H9 (cell line): ENCODE measurements around the gene DMKN. TPM values are rescaled to one million over a fixed set of nuclear protein-coding genes. Genes with fewer than 3 reads are reported as not detected.

ENCODE experiments used
- DNase-seq: peaks from one replicate; pipeline ENCODE4 v3.0.0-alpha.2; 2017
- H2AFZ ChIP-seq: one replicate; pipeline ENCODE4 v1.6.1; 2013; ENCODE audit warnings: mild to moderate bottlenecking, low read length, control low read depth, moderate library complexity
- H2AK5ac ChIP-seq: 2 replicates; pipeline ENCODE4 v1.6.1; 2013; ENCODE audit warnings: low read length, control low read depth, mixed read lengths; ENCODE audit not compliant: insufficient read length
- H2BK120ac ChIP-seq: one replicate; pipeline ENCODE4 v1.6.1; 2013; ENCODE audit warnings: low read depth, mild to moderate bottlenecking, low read length, control low read depth, inconsistent platforms; ENCODE audit not compliant: poor library complexity, severe bottlenecking
- H2BK12ac ChIP-seq: 2 replicates; pipeline ENCODE4 v1.6.1; 2013; ENCODE audit warnings: low read length, control low read depth, mixed read lengths, low read depth; ENCODE audit not compliant: insufficient read length
- H2BK15ac ChIP-seq: 2 replicates; pipeline ENCODE4 v1.6.1; 2013; ENCODE audit warnings: low read depth, low read length, control low read depth
- H2BK20ac ChIP-seq: one replicate; pipeline ENCODE4 v1.6.1; 2013; ENCODE audit warnings: low read depth, mild to moderate bottlenecking, low read length, control low read depth, inconsistent platforms; ENCODE audit not compliant: poor library complexity, severe bottlenecking
- H2BK5ac ChIP-seq: 2 replicates; pipeline ENCODE4 v1.6.1; 2013; ENCODE audit warnings: low read length, control low read depth, mixed read lengths; ENCODE audit not compliant: insufficient read length
- H3K14ac ChIP-seq: 2 replicates; pipeline ENCODE4 v1.6.1; 2013; ENCODE audit warnings: low read length, control low read depth; ENCODE audit not compliant: insufficient read depth
- H3K18ac ChIP-seq: 2 replicates; pipeline ENCODE4 v1.6.1; 2013; ENCODE audit warnings: low read depth, mild to moderate bottlenecking, mixed read lengths, low read length, control low read depth; ENCODE audit not compliant: insufficient read length
- H3K23ac ChIP-seq: 2 replicates; pipeline ENCODE4 v1.6.1; 2013; ENCODE audit warnings: low read length, control low read depth, mixed read lengths, low read depth; ENCODE audit not compliant: insufficient read length
- H3K23me2 ChIP-seq: 2 replicates; pipeline ENCODE4 v1.6.1; 2013; ENCODE audit warnings: low read depth, mild to moderate bottlenecking, mixed read lengths, low read length, control low read depth; ENCODE audit not compliant: insufficient read length, poor library complexity, severe bottlenecking
- H3K27ac ChIP-seq: 2 replicates; pipeline ENCODE4 v1.5.1; 2013; ENCODE audit warnings: low read length, control low read depth, mixed read lengths, low read depth; ENCODE audit not compliant: insufficient read length
- H3K27me3 ChIP-seq: 2 replicates; pipeline ENCODE4 v1.6.1; 2013; ENCODE audit warnings: low read length, control low read depth, inconsistent platforms; ENCODE audit not compliant: insufficient read depth
- H3K4ac ChIP-seq: 2 replicates; pipeline ENCODE4 v1.6.1; 2013; ENCODE audit warnings: low read depth, mild to moderate bottlenecking, control low read depth, inconsistent platforms, low read length, moderate library complexity
- H3K4me1 ChIP-seq: 2 replicates; pipeline ENCODE4 v1.6.1; 2013; ENCODE audit warnings: low read length, control low read depth, inconsistent platforms; ENCODE audit not compliant: insufficient read depth
- H3K4me2 ChIP-seq: 2 replicates; pipeline ENCODE4 v1.6.1; 2013; ENCODE audit warnings: low read length, control low read depth, mixed read lengths; ENCODE audit not compliant: insufficient read length, insufficient read depth
- H3K56ac ChIP-seq: 2 replicates; pipeline ENCODE4 v1.6.1; 2013; ENCODE audit warnings: low read depth, mild to moderate bottlenecking, mixed read lengths, low read length, control low read depth; ENCODE audit not compliant: insufficient read length
- H3K79me1 ChIP-seq: 2 replicates; pipeline ENCODE4 v1.6.1; 2013; ENCODE audit warnings: low read depth, mild to moderate bottlenecking, moderate library complexity, low read length, control low read depth, inconsistent platforms; ENCODE audit not compliant: insufficient read depth, poor library complexity, severe bottlenecking
- H3K79me2 ChIP-seq: 2 replicates; pipeline ENCODE4 v1.6.1; 2013; ENCODE audit warnings: low read length, control low read depth, inconsistent platforms; ENCODE audit not compliant: insufficient read depth
- H3K9ac ChIP-seq: 2 replicates; pipeline ENCODE4 v1.6.1; 2013; ENCODE audit warnings: low read length, control low read depth, mixed read lengths; ENCODE audit not compliant: insufficient read length; ENCODE audit errors: extremely low read depth
- H3K9me3 ChIP-seq: one replicate; pipeline ENCODE4 v1.6.1; 2013; ENCODE audit warnings: low read depth, low read length, inconsistent platforms; ENCODE audit not compliant: control insufficient read depth
- H3T11ph ChIP-seq: one replicate; pipeline ENCODE4 v1.6.1; 2013; ENCODE audit warnings: mild to moderate bottlenecking, low read length, control low read depth, inconsistent platforms
- H4K20me1 ChIP-seq: one replicate; pipeline ENCODE4 v1.6.1; 2013; ENCODE audit not compliant: control insufficient read depth, insufficient read length, insufficient read depth
- H4K5ac ChIP-seq: 2 replicates; pipeline ENCODE4 v1.6.1; 2013; ENCODE audit warnings: low read depth, mild to moderate bottlenecking, mixed read lengths, low read length, control low read depth; ENCODE audit not compliant: insufficient read length
- H4K8ac ChIP-seq: replicated peaks from 2 replicates; pipeline ENCODE4 v1.6.1; 2013; ENCODE audit warnings: low read length, control low read depth, mixed read lengths, low read depth; ENCODE audit not compliant: insufficient read length
- H4K91ac ChIP-seq: 2 replicates; pipeline ENCODE4 v1.6.1; 2013; ENCODE audit warnings: low read depth, mild to moderate bottlenecking, moderate library complexity, mixed read lengths, low read length, control low read depth; ENCODE audit not compliant: insufficient read length
- H3K27ac Mint-ChIP-seq, 3 experiments: 2 replicates in 2 of 3; 3 replicates in 1 of 3; pipeline ENCODE4 v1.8.0; 2020 to 2021; ENCODE audit warnings: mixed read lengths in 3 of 3, mild to moderate bottlenecking in 1 of 3, moderate library complexity in 1 of 3
- H3K27me3 Mint-ChIP-seq: 2 replicates; pipeline ENCODE4 v1.8.0; 2021; ENCODE audit warnings: low read depth, mild to moderate bottlenecking, moderate library complexity, mixed read lengths
- H3K36me3 Mint-ChIP-seq, 3 experiments: 2 replicates in 2 of 3; 3 replicates in 1 of 3; pipeline ENCODE4 v1.8.0; 2020 to 2021; ENCODE audit warnings: low read depth in 3 of 3, mixed read lengths in 3 of 3; ENCODE audit not compliant: insufficient read depth in 1 of 3
- H3K4me1 Mint-ChIP-seq, 2 experiments: 2 replicates each; pipeline ENCODE4 v1.8.0; 2020; ENCODE audit warnings: mixed read lengths in 2 of 2
- H3K4me3 Mint-ChIP-seq, 2 experiments: 2 replicates in 1 of 2; 3 replicates in 1 of 2; pipeline ENCODE4 v1.8.0; 2020 to 2021; ENCODE audit warnings: mild to moderate bottlenecking in 2 of 2, mixed read lengths in 2 of 2, moderate library complexity in 1 of 2
- H3K9me3 Mint-ChIP-seq, 2 experiments: 2 replicates in 1 of 2; 3 replicates in 1 of 2; pipeline ENCODE4 v1.8.0; 2020; ENCODE audit warnings: mild to moderate bottlenecking in 2 of 2, mixed read lengths in 2 of 2, moderate library complexity in 1 of 2
- CTCF ChIP-seq: fragments of 200-600 bp; sonication (generic); conservative IDR thresholded peaks from 3 replicates; pipeline ENCODE4 v1.8.0; 2021; ENCODE audit warnings: antibody characterized with exemption, mild to moderate bottlenecking
- WGBS: extraction: QIAGEN DNeasy Blood & Tissue Kit; methylation state at CpG from one replicate; pipeline ENCODE4 v1.1.7; 2013; ENCODE audit warnings: missing lambda C conversion rate, low lambda C conversion rate, mixed read lengths; ENCODE audit not compliant: insufficient read length; ENCODE audit errors: extremely low coverage; 5-methylcytosine and 5-hydroxymethylcytosine counted together
- total RNA-seq: library from RNA; stranded (reverse); gene quantifications from 2 replicates; pipeline ENCODE4 v1.2.1, GENCODE V29; 2021

The DMKN gene
- total RNA-seq, 1 experiment from 2014 or later: 278 TPM

GRCh38 chr19:35458731-35459391, 54.6 kb downstream of the DMKN start:
- no peak overlapping the region for H3K14ac ChIP-seq
- Mint-ChIP-seq H3K4me1 (peaks cover 0 to 7% of the 10 kb centered on the region in 2 experiments; a peak in 2 of 4 replicates), H3K4me3 (no peak overlapping the region; a peak in 1 of 5 replicates), H3K36me3 (no peaks in the 10 kb centered on the region), H3K27ac (no peak overlapping the region), H3K9me3 (no peaks in the 10 kb centered on the region), H3K27me3 (peaks cover 6% of the 10 kb centered on the region)
- DNase-seq: no peak
- no peaks in the 10 kb centered on the region for H4K20me1 ChIP-seq
- no peaks in the 10 kb centered on the region for H3K23me2 ChIP-seq
- H3K4me1 ChIP-seq: no peaks in the 10 kb centered on the region
- TF ChIP-seq CTCF: no peak
- no peak overlapping the region for H2BK20ac ChIP-seq
- no peak overlapping the region for H2AK5ac ChIP-seq
- H2AFZ ChIP-seq: no peak overlapping the region
- no peak overlapping the region for H2BK120ac ChIP-seq
- H3K79me2 ChIP-seq: no peaks in the 10 kb centered on the region
- no peak overlapping the region for H3K9ac ChIP-seq
- H3K9me3 ChIP-seq: no peaks in the 10 kb centered on the region
- H2BK5ac ChIP-seq: no peak overlapping the region
- no peak overlapping the region for H4K8ac ChIP-seq
- no peak overlapping the region for H3T11ph ChIP-seq
- H3K27me3 ChIP-seq: no peaks in the 10 kb centered on the region
- H4K5ac ChIP-seq: no peak overlapping the region
- H3K18ac ChIP-seq: no peak overlapping the region
- H3K79me1 ChIP-seq: no peaks in the 10 kb centered on the region
- no peak overlapping the region for H3K4ac ChIP-seq
- no peak overlapping the region for H3K23ac ChIP-seq
- no peak overlapping the region for H3K27ac ChIP-seq
- no peak overlapping the region for H2BK12ac ChIP-seq
- WGBS: no CpG with 5 or more reads among the region's 10 CpGs
- no peak overlapping the region for H3K4me2 ChIP-seq
- no peak overlapping the region for H4K91ac ChIP-seq
- no peak overlapping the region for H3K56ac ChIP-seq
- H2BK15ac ChIP-seq: no peak overlapping the region
